Activated naive CD8-positive, alpha-beta T cell treated with anti-CD3 and anti-CD28 coated beads for 36 hours (primary cell): Measurements from ENCODE around the gene GCAT. TPM values are rescaled to one million over a fixed set of nuclear protein-coding genes. Genes with fewer than 3 reads are reported as not detected.

Source experiments
- DNase-seq: peaks from one replicate; pipeline ENCODE4 v3.0.0; 2021
- H3K27ac Mint-ChIP-seq: one replicate; pipeline ENCODE4 v1.8.0; 2022; ENCODE audit warnings: mild to moderate bottlenecking, moderate library complexity, mixed read lengths
- H3K27me3 Mint-ChIP-seq: one replicate; pipeline ENCODE4 v1.8.0; 2022; ENCODE audit warnings: mild to moderate bottlenecking, mixed read lengths
- H3K36me3 Mint-ChIP-seq: one replicate; pipeline ENCODE4 v1.8.0; 2021; ENCODE audit warnings: mild to moderate bottlenecking, mixed read lengths
- H3K4me1 Mint-ChIP-seq: one replicate; pipeline ENCODE4 v1.8.0; 2021; ENCODE audit warnings: mixed read lengths
- H3K4me3 Mint-ChIP-seq: one replicate; pipeline ENCODE4 v1.8.0; 2022; ENCODE audit warnings: mild to moderate bottlenecking, moderate library complexity, mixed read lengths
- H3K9me3 Mint-ChIP-seq: one replicate; pipeline ENCODE4 v1.8.0; 2022; ENCODE audit warnings: mixed read lengths
- total RNA-seq, 2 experiments: library from RNA; stranded (reverse); gene quantifications; one replicate each; pipeline ENCODE4 v1.2.3, GENCODE V29; 2021

Gene GCAT
- total RNA-seq, 2 experiments from 2014 or later, result 11.6 to 12.9 TPM

GRCh38 chr22:37816543-37817180, 8.9 kb downstream of the GCAT start:
- Mint-ChIP-seq H3K27ac (no peak overlapping the region), H3K4me3 (no peak overlapping the region), H3K36me3 (no peaks in the 10 kb centered on the region), H3K9me3 (no peaks in the 10 kb centered on the region), H3K4me1 (peaks cover 10% of the 10 kb centered on the region), H3K27me3 (peaks cover 40% of the 10 kb centered on the region)
- DNase-seq, result no peak

GRCh38 chr22:37817705-37818408, 10.1 kb downstream of the GCAT start:
- peaks cover 41% of the 10 kb centered on the region for H3K27me3 Mint-ChIP-seq
- H3K4me3 Mint-ChIP-seq, result peak overlapping the region; percentile 2
- H3K36me3 Mint-ChIP-seq, result no peaks in the 10 kb centered on the region
- no peaks in the 10 kb centered on the region for H3K9me3 Mint-ChIP-seq
- no peak overlapping the region for H3K27ac Mint-ChIP-seq
- DNase-seq, result peak; percentile 84
- peaks cover 10% of the 10 kb centered on the region for H3K4me1 Mint-ChIP-seq

- no peaks in the 10 kb centered on the region for H3K9me3 Mint-ChIP-seq
- H3K27ac Mint-ChIP-seq, result no peak overlapping the region
- no peaks in the 10 kb centered on the region for H3K36me3 Mint-ChIP-seq
- H3K4me3 Mint-ChIP-seq, result no peak overlapping the region
- DNase-seq, result peak; percentile 75
- H3K4me1 Mint-ChIP-seq, result peaks cover 10% of the 10 kb centered on the region
- H3K27me3 Mint-ChIP-seq, result peaks cover 45% of the 10 kb centered on the region
Measured at GRCh38 chr22:37818409-37819104, 10.8 kb downstream of the GCAT start.

GRCh38 chr22:37819105-37819433, 11.3 kb downstream of the GCAT start:
- DNase-seq, result no peak
- peak overlapping the region; percentile 20 for H3K27ac Mint-ChIP-seq
- no peaks in the 10 kb centered on the region for H3K9me3 Mint-ChIP-seq
- peaks cover 10% of the 10 kb centered on the region for H3K4me1 Mint-ChIP-seq
- H3K4me3 Mint-ChIP-seq, result no peak overlapping the region
- H3K27me3 Mint-ChIP-seq, result peaks cover 49% of the 10 kb centered on the region
- H3K36me3 Mint-ChIP-seq, result no peaks in the 10 kb centered on the region

- DNase-seq, result no peak
- no peak overlapping the region for H3K27ac Mint-ChIP-seq
- no peak overlapping the region for H3K4me3 Mint-ChIP-seq
- peaks cover 53% of the 10 kb centered on the region for H3K27me3 Mint-ChIP-seq
- peaks cover 10% of the 10 kb centered on the region for H3K4me1 Mint-ChIP-seq
- H3K36me3 Mint-ChIP-seq, result no peaks in the 10 kb centered on the region
- H3K9me3 Mint-ChIP-seq, result no peaks in the 10 kb centered on the region
Measured at GRCh38 chr22:37820350-37820749, 12.6 kb downstream of the GCAT start.

- Mint-ChIP-seq H3K4me1 (peaks cover 10% of the 10 kb centered on the region), H3K27me3 (peaks cover 57% of the 10 kb centered on the region), H3K36me3 (no peaks in the 10 kb centered on the region), H3K27ac (no peak overlapping the region), H3K4me3 (no peak overlapping the region), H3K9me3 (no peaks in the 10 kb centered on the region)
- DNase-seq, result no peak
Measured at GRCh38 chr22:37822079-37822833, 14.5 kb downstream of the GCAT start.

GRCh38 chr22:37823134-37823985, 15.6 kb downstream of the GCAT start, which contains the start of gene GALR3:
GALR3 (plus strand) TSS chr22:37823382; CDS start chr22:37823407, 25 bp downstream.
- no peaks in the 10 kb centered on the region for H3K9me3 Mint-ChIP-seq
- no peak for DNase-seq
- H3K4me3 Mint-ChIP-seq, result peak within 1 kb of the TSS; percentile 48
- H3K4me1 Mint-ChIP-seq, result peaks cover 6% of the 10 kb centered on the region
- H3K27ac Mint-ChIP-seq, result no peak within 1 kb of the TSS
- H3K36me3 Mint-ChIP-seq, result no peaks in the 10 kb centered on the region
- H3K27me3 Mint-ChIP-seq, result peaks cover 54% of the 10 kb centered on the region

- Mint-ChIP-seq H3K27ac (no peak overlapping the region), H3K4me1 (no peaks in the 10 kb centered on the region), H3K36me3 (peaks cover 4% of the 10 kb centered on the region), H3K9me3 (no peaks in the 10 kb centered on the region), H3K27me3 (peaks cover 44% of the 10 kb centered on the region), H3K4me3 (peak overlapping the region; percentile 47)
- DNase-seq, result peak; percentile 35
Measured at GRCh38 chr22:37824674-37825641, 17.2 kb downstream of the GCAT start.

- Mint-ChIP-seq H3K9me3 (no peaks in the 10 kb centered on the region), H3K36me3 (peaks cover 4% of the 10 kb centered on the region), H3K27me3 (peaks cover 26% of the 10 kb centered on the region), H3K27ac (no peak overlapping the region), H3K4me3 (no peak overlapping the region), H3K4me1 (no peaks in the 10 kb centered on the region)
- DNase-seq, result no peak
Measured at GRCh38 chr22:37827056-37827455, 19.3 kb downstream of the GCAT start.

- Mint-ChIP-seq H3K36me3 (peaks cover 4% of the 10 kb centered on the region), H3K27ac (no peak overlapping the region), H3K4me3 (no peak overlapping the region), H3K27me3 (peaks cover 4% of the 10 kb centered on the region), H3K4me1 (no peaks in the 10 kb centered on the region), H3K9me3 (no peaks in the 10 kb centered on the region)
- DNase-seq, result no peak
Measured at GRCh38 chr22:37830093-37830842, 22.5 kb downstream of the GCAT start.

- H3K27ac Mint-ChIP-seq, result no peak overlapping the region
Measured at GRCh38 chr22:37831472-37831871, 23.7 kb downstream of the GCAT start.

GRCh38 chr22:37832022-37832857, 24.5 kb downstream of the GCAT start:
- no peaks in the 10 kb centered on the region for H3K9me3 Mint-ChIP-seq

More at GRCh38 chr22:37831472-37831871, 23.7 kb downstream of the GCAT start:
- H3K36me3 Mint-ChIP-seq, result peaks cover 4% of the 10 kb centered on the region
- no peaks in the 10 kb centered on the region for H3K27me3 Mint-ChIP-seq
- H3K4me3 Mint-ChIP-seq, result no peak overlapping the region
- no peak for DNase-seq
- no peaks in the 10 kb centered on the region for H3K9me3 Mint-ChIP-seq
- no peaks in the 10 kb centered on the region for H3K4me1 Mint-ChIP-seq

More at GRCh38 chr22:37832022-37832857, 24.5 kb downstream of the GCAT start:
- Mint-ChIP-seq H3K4me3 (no peak overlapping the region), H3K27ac (no peak overlapping the region), H3K27me3 (no peaks in the 10 kb centered on the region), H3K36me3 (peaks cover 4% of the 10 kb centered on the region), H3K4me1 (no peaks in the 10 kb centered on the region)
- DNase-seq, result no peak
